DMS79 (cell line): Measurements from ENCODE around the gene ETV7.
"Not testable (repeated sequence)": the region's sequence is repeated elsewhere in the genome, so short reads cannot be mapped to it uniquely, and the experiment has no call there.

Source experiments
- DNase-seq: peaks from one replicate; lab custom pipeline; 2025; lab: John Stamatoyannopoulos, UW

Gene ETV7

DNA sequence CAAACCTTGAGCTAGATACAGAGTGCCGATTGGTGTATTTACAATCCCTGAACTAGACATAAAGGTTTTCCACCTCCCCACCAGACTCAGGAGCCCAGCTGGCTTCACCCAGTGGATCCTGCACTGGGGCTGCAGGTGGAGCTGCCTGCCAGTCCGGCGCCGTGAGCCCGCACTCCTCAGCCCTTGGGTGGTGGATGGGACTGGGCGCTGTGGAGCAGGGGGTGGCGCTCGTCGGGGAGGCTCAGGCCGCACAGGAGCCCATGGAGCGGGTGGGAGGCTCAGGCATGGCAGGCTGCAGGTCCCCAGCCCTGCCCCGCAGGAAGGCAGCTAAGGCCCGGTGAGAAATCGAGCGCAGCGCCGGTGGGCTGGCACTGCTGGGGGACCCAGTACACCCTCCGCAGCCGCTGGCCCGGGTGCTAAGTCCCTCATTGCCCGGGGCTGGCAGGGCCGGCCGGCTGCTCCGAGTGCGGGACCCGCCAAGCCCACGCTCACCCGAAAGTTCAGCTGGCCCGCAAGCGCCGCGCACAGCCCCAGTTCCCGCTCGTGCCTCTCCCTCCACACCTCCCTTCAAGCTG lies 23.3 kb downstream of the ETV7 start:
- not testable (repeated sequence) for DNase-seq

DNA sequence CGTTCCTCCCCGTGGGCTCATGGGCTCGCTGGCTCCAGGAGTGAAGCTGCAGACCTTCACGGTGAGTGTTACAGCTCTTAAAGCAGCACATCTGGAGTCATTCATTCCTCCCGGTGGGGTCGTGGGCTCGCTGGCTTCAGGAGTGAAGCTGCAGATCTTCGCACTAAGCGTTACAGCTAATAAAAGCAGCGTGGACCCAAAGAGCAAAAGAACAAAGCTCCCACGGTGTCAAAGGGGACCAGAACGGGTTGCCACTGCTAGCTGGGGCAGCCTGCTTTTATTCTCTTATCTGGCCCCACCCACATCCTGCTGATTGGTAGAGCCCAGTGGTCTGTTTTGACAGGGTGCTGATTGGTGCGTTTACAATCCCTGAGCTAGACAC lies 24.1 kb downstream of the ETV7 start:
- DNase-seq = not testable (repeated sequence)

DNA sequence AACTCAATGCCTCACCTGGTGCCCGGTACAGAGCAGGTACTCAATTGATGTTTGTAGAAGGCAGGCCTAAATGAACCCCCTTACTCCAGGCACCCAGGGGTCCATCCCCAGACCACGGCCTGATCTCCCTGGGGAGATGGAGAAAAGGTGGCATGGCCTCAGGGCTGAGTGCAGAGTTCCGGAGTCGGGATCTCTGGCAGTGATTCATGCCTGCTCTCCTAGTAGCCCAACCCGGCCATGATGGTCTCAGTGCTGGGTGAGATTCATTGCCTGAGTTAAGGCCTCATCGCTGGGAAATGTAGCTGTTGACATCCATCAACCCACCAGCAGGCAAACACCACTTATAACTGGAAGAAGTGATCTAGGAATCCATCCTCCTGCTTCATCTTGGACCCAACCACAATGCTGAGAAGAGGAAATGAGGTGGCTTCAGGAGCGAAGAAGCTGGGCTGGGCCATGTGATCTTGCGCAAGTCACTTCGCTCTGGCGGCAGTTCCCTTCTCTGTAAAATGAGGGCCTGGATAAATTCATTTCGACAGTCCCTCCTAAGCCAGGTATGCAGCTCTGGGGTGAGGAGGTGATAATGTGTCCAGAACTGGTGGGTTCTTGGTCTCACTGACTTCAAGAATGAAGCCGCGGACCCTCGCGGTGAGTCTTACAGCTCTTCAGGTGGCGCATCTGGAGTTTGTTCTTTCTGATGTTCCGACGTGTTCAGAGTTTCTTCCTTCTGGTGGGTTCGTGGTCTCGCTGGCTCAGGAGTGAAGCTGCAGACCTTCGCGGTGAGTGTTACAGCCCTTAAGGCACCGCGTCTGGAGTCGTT lies 24.7 kb downstream of the ETV7 start:
- DNase-seq = no peak

DNA sequence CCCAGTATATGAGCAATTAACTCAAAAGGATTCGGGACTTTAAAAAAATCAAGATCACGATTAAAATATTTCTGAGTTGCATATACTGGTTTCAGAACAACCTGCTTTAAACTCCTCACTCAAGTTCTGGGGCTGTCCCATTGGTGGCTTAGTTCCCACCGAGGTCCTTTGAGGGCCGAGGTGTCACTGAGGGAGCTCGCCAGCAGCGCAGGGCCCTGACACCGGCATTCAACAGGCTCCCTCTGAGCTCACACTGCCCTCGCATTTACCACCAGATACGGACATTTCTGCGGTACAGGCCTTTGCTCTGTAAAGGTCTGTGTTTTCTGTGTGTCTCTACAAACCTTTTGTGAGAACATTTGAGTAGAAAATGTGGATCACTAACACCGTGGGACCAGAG lies 26.4 kb downstream of the ETV7 start:
- no peak for DNase-seq

DNA sequence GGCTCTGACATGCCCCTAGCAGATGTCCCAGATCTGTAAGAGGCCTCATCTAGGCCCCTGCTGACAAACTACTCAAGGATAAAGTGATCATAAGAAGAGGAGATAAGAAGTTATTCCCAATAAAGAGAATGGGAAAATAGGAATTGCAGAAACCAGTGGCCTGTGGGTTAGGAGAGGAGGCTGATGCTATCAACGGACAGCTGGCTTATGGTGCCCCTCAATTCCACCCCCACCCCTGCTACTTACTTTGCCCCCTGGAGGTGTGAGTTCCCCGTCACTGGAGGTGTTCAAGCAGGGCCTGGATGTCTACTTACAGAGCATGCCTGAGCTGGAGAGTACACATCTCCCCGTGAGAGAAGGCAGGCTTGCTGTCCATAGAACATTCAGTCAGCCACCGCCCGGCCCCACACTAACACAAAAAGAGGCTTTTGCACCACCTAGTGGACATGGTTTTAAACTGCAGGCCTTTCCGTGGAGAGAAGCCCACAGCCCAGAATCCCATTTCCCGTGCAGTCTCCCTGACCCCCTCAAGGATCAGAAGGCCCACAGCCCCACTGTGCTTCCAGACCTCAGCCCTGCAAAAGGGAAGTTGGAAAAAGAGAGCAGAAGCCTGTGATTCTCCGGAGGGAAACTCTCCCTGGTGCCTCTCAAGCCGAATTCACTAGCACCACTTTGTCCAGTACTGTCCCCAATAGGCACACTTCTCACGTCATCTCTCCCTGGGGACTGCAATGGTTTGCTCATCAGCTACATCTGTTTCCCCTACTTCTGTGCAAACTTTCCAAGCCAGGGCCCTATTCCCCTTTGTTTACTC lies 27.0 kb downstream of the ETV7 start:
- DNase-seq = peak; percentile 70

DNA sequence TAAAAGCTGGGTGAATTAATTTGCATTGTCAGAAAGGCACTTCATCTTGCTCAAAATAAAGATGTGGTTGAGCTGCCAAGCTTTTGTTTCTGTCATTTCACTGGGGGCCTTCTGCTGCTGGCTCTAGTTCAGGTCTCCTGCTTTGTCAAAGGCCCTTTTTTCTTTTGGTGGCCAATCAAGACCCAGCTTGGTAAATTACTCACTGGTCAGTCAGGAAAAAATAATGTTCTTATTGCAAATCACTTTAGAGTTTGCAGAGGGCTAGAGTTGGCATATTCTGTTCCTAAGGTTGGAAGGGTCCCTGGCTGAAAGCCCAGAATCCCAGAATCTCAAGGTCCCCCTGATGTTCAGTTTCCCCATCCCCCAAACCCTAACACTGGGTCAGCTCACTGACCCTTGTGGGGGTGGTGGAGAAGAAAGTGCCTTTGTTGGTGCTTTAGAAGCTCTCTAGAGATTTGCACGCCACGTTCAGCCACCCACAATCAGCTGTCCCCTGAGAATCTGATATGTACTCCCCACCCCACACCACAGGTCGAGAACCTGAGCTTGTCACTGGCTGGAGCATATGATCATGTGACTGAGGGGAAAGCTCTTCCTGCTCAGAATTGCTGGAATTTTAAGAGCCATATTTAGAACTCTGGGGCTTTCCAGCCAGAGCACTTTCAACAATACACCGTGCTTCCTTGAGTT lies 29.1 kb downstream of the ETV7 start:
- DNase-seq = no peak

DNA sequence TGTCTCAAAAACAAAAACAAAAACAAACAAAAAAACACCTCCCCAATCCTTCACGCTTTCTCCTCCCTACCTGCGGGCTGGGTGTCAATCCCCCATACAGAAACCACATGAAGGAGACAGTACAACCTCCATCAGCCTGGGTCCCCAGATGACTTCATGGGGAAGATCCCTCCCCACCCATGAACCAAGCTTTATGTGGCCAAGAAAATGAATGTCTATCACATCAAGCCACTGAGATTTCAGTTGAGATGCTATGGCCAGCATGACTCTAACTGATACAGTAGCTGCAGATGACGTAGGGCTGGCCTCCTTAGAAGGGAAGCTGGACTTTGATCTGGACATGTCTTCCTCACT lies 29.6 kb downstream of the ETV7 start:
- no peak for DNase-seq

DNA sequence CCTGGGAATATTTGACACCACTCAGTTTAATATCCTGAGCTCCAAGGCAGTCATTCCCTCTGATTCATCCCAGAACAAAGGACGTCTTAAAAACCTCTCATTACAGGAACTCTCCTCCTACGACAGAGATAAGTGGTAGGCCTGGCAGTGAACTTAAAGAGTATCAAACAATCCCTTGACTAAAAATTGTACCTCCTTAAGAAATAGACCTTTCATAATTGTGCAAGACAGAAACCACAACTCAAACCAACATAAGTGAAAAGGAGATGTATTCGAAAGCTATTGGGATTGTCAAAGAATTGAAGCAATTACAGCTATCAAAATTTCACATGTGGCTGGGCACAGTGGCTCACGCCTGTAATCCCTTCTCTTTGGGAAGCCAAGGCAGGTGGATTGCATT lies 31.6 kb downstream of the ETV7 start:
- DNase-seq = no peak

DNA sequence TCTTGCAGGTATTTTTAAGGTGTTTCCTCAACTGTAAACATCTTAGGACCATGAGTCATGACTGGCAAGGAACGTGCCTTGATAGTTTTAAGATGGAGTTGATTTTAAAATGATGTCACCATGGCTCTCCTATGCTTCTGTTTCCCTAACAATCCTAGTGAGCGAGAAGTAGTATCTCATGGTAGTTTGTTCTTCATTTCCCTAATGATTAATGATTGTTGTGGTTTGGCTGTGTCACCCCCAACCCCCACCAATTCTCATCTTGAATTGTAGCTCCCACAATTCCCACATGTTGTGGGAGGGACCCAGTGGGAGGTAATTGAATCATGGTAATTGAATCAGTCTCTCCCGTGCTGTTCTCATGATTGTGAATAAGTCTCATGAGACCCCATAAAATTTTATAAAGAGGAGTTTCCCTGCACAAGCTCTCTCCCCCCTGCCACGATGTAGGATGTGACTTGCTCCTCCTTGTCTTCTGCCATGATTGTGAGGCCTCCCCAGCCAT lies 34.0 kb downstream of the ETV7 start:
- no peak for DNase-seq

DNA sequence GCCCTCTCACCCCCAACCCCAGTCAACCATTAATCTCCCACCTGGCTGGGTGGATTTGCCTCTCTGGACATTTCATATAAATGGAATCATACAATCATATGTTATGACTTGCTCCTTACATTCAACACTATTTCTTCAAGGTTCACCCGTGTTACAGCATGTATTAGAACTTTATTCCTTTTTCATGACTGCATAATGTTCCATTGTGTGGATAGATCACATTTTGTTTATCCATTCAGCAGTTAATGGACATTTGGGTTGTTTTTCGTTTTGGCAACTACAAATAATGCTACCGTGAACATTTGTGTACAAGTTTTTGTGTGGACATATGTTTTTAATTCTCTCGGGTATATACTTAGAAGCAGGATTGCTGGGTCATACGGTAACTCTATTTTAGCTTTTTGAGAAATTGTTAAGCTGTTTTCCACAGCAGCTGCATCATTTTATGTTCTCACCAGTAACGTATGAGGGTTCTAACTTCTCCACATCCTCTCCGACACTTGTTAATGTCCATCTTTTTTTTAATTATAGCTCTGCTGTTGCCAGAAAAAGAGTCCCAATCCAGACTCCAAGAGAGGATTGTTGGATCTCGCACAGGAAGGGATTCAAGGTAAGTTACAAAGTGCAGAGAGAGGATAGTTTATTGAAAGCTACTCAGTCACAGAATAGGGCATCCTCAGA lies 34.9 kb downstream of the ETV7 start:
- no peak for DNase-seq

DNA sequence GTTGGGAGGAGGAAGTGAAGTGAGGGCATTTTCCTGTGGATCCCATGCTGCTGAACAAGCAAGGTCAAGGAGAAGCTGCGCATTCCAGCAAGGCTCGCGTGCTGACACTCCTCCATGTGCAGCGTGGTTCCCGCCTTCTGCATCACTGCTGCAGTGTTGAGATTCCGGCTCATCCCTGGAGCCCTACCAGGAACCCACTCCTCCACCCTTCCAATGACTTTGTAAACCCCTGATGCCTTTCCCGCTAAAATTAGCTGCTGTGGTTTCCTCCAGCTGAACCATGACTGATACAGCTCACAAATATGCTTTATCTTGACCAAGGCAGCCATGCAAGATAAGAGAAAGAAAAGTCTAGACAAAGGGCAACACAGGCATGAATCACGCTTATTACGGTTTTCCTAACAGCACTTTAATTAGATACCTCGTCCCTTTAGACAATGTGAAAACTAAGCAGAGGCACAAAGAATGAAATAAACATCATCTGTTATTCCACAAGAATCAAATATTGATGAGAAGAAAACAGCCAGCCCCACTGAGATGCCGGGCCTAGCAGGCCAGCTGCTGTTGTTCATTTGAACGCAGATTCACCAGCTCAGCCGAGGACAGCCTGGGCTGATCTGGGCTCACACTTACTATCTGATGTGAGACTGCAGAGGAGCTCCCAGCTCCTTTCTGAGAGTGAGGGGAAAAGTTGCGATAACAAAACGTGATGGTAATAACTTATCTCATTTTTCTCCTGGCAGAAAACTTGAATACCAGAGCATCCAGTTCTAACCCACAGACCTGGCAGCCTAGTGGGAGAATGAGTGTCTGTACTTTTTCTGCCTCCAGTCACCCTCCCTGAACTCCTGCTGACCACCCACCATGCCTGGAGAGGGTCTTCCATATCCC lies 36.5 kb downstream of the ETV7 start:
- DNase-seq = no peak

DNA sequence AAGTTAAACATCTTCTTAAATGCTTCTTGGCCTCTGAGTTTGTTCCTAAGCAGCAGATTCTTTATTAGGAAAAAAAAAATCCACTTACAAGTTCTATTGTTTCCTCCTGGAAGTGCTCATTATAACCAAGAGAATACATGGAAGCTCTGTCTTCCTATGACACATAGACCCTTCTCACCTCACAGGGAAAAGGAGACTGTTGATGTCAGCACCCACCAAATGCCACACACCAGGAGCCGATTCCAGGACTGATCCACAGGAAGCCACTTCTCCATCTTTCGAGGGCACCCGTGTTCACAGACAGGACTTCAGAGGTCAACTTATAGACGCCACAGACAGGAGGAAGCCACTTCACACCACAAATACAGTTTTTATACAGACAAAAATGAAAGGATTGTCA lies 37.4 kb downstream of the ETV7 start:
- DNase-seq = no peak

DNA sequence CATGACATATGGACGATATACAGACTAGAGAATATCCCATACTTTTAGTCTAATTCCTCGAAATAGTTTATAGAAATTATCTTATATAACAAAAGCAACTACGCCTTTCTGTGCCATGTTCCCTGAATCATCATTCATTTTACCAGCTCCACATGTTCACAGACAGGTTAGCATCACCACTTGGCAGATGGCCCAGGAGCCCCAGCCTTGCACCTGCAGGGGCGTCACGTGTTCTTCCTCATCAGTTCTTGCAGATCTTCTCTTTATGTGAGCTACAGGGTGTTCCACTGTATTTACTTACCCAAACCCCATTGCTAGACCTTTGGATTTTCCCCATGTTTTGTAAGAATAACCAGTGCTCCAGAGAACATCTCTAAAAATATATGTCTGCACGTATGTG lies 38.2 kb downstream of the ETV7 start:
- DNase-seq = peak; percentile 85

DNA sequence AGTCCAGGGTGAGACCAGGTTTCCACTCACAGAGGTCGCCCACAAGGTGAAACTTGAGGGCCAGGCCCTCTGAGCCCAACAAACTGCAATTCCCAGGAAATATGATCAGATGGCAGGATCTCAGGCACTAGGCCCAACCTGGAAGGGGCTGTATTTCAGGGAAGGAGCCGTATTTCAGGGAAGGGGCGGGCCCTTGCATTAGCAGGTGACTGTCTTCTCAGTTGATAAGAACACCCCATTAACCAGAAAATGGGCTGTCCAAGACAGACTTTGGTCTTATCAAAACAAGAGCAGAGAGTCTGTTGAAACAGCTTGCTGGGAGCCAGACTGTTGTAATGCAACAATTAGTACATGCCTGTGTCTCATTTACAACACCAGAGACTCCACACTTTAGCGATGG lies 39.8 kb downstream of the ETV7 start:
- DNase-seq = no peak

DNA sequence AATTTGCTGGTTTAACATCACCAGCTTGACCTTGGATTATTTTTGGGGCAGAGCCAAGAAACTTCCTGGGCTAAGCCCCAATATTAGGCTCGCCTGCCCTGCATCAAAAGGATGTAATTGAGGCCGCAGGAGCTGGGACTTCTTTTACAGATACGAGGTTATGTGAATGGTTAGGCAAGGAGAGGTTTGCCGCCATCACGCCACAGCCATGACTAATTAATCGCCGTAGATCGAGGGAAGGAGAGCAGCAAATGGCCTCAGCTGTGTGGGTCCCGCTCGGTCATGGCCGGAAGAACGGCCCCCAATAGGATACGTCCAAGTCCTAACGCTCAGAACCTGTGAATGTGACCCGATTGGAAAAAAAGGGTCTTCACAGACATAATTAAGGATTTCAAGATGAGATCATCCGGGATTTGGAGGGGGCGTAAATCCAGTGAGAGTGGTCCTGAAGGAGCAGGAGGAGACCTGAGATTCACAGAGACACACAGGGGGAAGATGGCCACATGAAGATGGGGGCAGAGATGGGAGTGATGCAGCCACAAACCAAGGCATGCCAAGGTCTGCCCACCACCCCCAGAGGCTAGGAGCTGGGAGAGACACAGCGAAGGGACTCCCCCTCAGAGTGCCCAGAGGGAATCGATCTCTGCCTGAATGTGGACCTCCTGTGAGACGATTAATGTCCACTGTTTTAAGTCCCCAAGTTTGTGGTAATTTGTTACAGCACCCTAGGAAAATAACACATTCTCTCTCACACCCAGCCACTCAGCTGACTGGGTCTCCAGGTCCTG lies 40.8 kb downstream of the ETV7 start:
- no peak for DNase-seq

DNA sequence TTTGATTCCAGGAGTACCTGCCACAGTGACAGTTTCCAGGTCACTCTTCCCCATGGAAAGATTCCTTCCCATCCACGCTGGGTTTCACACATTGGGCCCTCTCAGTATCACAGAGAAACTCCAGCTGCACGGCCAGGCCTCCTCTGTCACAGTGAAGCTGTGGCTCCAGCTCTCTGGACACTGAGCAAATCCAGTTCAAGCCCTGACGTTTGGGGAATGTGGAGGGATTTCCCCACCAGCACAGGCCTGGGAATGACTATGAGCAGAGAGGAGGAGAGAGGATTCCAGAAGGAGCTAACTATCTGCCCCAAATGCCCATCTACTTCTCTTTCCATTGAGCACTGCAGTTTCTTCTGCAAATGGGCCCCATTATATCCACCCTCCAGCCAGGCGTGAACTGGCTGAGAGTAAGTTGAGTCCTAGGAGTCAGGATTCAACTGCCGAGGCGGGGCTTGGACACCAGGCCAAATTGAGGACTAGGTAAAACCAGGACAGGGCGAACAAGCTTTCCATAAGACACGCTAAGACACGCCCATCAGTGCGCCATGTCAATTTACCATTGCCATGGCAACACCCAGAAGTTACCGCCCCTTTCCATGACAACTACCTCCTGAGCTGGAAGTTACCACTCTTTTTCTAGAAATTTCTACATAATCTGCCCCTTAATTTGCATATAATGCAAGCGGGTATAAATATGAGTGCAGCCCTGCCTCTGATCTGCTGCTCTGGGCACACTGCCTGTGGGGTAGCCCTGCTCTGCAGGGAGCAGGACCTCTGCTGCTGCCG lies 41.6 kb downstream of the ETV7 start:
- no peak for DNase-seq

DNA sequence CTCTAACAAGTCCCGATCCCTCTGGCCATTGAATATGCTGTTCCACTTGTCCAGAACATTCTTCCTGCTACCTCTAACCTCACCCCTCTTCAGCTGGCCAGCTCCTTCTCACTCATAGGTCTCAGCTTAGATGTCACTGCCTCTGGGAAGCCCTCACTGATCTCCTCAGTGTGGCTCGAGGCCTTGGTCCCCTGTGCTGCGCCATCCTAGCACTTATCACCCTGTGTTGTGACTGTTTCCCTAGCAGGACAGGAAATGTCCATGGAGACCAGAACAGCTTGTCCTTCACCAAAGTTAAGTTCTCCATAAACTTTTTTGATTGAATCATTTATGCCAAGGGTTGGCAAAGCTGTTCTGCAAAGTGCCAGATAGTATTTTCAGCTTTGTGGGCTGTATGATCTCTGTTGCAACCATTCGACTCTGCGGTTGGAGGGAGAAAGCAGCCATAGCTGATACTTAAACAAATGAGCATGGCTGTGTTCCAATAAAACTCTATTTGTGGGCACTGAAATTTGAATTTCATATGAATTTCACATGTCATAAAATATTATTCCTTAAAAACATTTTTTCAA lies 44.3 kb downstream of the ETV7 start:
- DNase-seq = no peak

DNA sequence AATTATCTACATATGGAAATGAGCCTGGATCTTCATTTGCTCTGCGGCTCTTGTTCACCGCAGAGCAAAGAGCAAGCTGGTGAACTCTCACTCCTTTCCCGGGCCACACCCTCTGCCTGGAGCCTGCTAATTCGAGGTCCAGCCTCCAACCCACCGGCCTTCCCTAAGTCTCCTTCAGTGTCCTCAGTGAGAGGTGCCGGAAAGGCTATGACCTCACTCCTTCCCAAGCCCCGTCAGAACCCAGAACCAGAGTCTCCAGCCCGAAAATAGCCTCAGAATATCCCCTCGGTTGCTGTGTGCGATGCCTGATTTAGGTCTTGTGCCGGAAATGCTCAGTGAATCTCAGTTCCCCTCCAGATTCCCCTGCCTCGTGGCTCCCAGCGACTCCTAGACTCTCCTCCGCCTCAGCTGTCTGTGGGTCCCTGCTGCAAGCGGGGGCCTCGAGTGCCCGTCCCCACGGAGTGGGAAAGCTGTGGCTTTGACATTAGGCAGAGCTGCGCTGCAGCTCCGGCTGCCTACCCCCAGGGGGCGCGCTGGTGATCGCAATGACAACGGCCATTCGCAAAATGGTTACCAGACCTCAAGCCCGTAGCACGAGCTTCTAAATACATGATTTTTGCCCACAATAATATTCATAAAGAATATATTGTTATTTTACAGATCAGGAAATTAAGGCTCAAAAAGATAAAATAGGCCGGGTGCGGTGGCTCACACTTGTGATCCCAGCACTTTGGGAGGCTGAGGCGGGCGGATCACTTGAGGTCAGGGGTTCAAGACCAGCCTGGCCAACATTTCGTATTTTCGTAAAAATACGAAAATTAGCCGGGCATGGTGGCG lies 46.6 kb downstream of the ETV7 start:
- DNase-seq = no peak
